ENCODE measurements around the gene SMG7.
A peak's percentile ranks its signal among the peaks of the same experiment; 100 is the strongest.

SMG7 gene

GRCh38 chr1:183470147-183470960 is 1.9 kb upstream of the SMG7 start:
- H3K4me3 ChIP-seq (ENCODE audit: low read depth, low read length): peak overlapping the region; percentile 91
- H3K27ac ChIP-seq (ENCODE audit: low read depth, low read length): no peak overlapping the region
- no peaks in the 10 kb centered on the region for H3K27me3 ChIP-seq (ENCODE audit: control insufficient read depth, insufficient read depth, low read length)
- no peaks in the 10 kb centered on the region for H3K9me3 ChIP-seq (ENCODE audit: control insufficient read depth, insufficient read depth, low read depth, low read length)
- H3K36me3 ChIP-seq (ENCODE audit: control insufficient read depth, insufficient read depth, low read length): no peaks in the 10 kb centered on the region
- H3K9ac ChIP-seq (ENCODE audit: low read length): peak overlapping the region; percentile 99
- peaks cover 23% of the 10 kb centered on the region for H3K4me1 ChIP-seq (ENCODE audit: control insufficient read depth, insufficient read depth, low read length)

GRCh38 chr1:183470961-183471742 is 1.1 kb upstream of the SMG7 start:
- Histone ChIP-seq H3K4me3 (ENCODE audit: low read depth, low read length) (peak overlapping the region; percentile 91), H3K4me1 (ENCODE audit: control insufficient read depth, insufficient read depth, low read length) (peaks cover 23% of the 10 kb centered on the region), H3K9ac (ENCODE audit: low read length) (peak overlapping the region; percentile 99), H3K36me3 (ENCODE audit: control insufficient read depth, insufficient read depth, low read length) (no peaks in the 10 kb centered on the region), H3K27ac (ENCODE audit: low read depth, low read length) (peak overlapping the region; percentile 98), H3K27me3 (ENCODE audit: control insufficient read depth, insufficient read depth, low read length) (no peaks in the 10 kb centered on the region), H3K9me3 (ENCODE audit: control insufficient read depth, insufficient read depth, low read depth, low read length) (no peaks in the 10 kb centered on the region)

GRCh38 chr1:183471743-183472487 is 384 bp upstream of the SMG7 start:
- H3K9me3 ChIP-seq (ENCODE audit: control insufficient read depth, insufficient read depth, low read depth, low read length): no peaks in the 10 kb centered on the region
- H3K9ac ChIP-seq (ENCODE audit: low read length): peak overlapping the region; percentile 99
- peak overlapping the region; percentile 98 for H3K27ac ChIP-seq (ENCODE audit: low read depth, low read length)
- H3K36me3 ChIP-seq (ENCODE audit: control insufficient read depth, insufficient read depth, low read length): no peaks in the 10 kb centered on the region
- H3K4me1 ChIP-seq (ENCODE audit: control insufficient read depth, insufficient read depth, low read length): peaks cover 19% of the 10 kb centered on the region
- H3K27me3 ChIP-seq (ENCODE audit: control insufficient read depth, insufficient read depth, low read length): no peaks in the 10 kb centered on the region
- H3K4me3 ChIP-seq (ENCODE audit: low read depth, low read length): peak overlapping the region; percentile 91

GRCh38 chr1:183473217-183473536 is 878 bp downstream of the SMG7 start:
- Histone ChIP-seq H3K27me3 (ENCODE audit: control insufficient read depth, insufficient read depth, low read length) (no peaks in the 10 kb centered on the region), H3K4me1 (ENCODE audit: control insufficient read depth, insufficient read depth, low read length) (peaks cover 20% of the 10 kb centered on the region), H3K9ac (ENCODE audit: low read length) (peak overlapping the region; percentile 95), H3K27ac (ENCODE audit: low read depth, low read length) (no peak overlapping the region), H3K36me3 (ENCODE audit: control insufficient read depth, insufficient read depth, low read length) (no peaks in the 10 kb centered on the region), H3K4me3 (ENCODE audit: low read depth, low read length) (peak overlapping the region; percentile 91), H3K9me3 (ENCODE audit: control insufficient read depth, insufficient read depth, low read depth, low read length) (no peaks in the 10 kb centered on the region)

- no peak overlapping the region for H3K4me3 ChIP-seq (ENCODE audit: low read depth, low read length)
- H3K36me3 ChIP-seq (ENCODE audit: control insufficient read depth, insufficient read depth, low read length): no peaks in the 10 kb centered on the region
- H3K4me1 ChIP-seq (ENCODE audit: control insufficient read depth, insufficient read depth, low read length): peaks cover 36% of the 10 kb centered on the region
- H3K9ac ChIP-seq (ENCODE audit: low read length): no peak overlapping the region
- H3K27me3 ChIP-seq (ENCODE audit: control insufficient read depth, insufficient read depth, low read length): no peaks in the 10 kb centered on the region
- H3K27ac ChIP-seq (ENCODE audit: low read depth, low read length): no peak overlapping the region
- no peaks in the 10 kb centered on the region for H3K9me3 ChIP-seq (ENCODE audit: control insufficient read depth, insufficient read depth, low read depth, low read length)
Observed at GRCh38 chr1:183476081-183476480, 3.8 kb downstream of the SMG7 start.

GRCh38 chr1:183477986-183478781 is 5.9 kb downstream of the SMG7 start:
- Histone ChIP-seq H3K4me3 (ENCODE audit: low read depth, low read length) (no peak overlapping the region), H3K36me3 (ENCODE audit: control insufficient read depth, insufficient read depth, low read length) (no peaks in the 10 kb centered on the region), H3K4me1 (ENCODE audit: control insufficient read depth, insufficient read depth, low read length) (peaks cover 42% of the 10 kb centered on the region), H3K9ac (ENCODE audit: low read length) (no peak overlapping the region), H3K9me3 (ENCODE audit: control insufficient read depth, insufficient read depth, low read depth, low read length) (no peaks in the 10 kb centered on the region), H3K27me3 (ENCODE audit: control insufficient read depth, insufficient read depth, low read length) (no peaks in the 10 kb centered on the region), H3K27ac (ENCODE audit: low read depth, low read length) (no peak overlapping the region)

GRCh38 chr1:183480971-183481441 is 8.7 kb downstream of the SMG7 start:
- Histone ChIP-seq H3K36me3 (ENCODE audit: control insufficient read depth, insufficient read depth, low read length) (no peaks in the 10 kb centered on the region), H3K9me3 (ENCODE audit: control insufficient read depth, insufficient read depth, low read depth, low read length) (no peaks in the 10 kb centered on the region), H3K4me3 (ENCODE audit: low read depth, low read length) (no peak overlapping the region), H3K27ac (ENCODE audit: low read depth, low read length) (no peak overlapping the region), H3K9ac (ENCODE audit: low read length) (no peak overlapping the region), H3K4me1 (ENCODE audit: control insufficient read depth, insufficient read depth, low read length) (peaks cover 42% of the 10 kb centered on the region), H3K27me3 (ENCODE audit: control insufficient read depth, insufficient read depth, low read length) (no peaks in the 10 kb centered on the region)

- Histone ChIP-seq H3K4me1 (ENCODE audit: control insufficient read depth, insufficient read depth, low read length) (peaks cover 39% of the 10 kb centered on the region), H3K36me3 (ENCODE audit: control insufficient read depth, insufficient read depth, low read length) (no peaks in the 10 kb centered on the region), H3K27ac (ENCODE audit: low read depth, low read length) (no peak overlapping the region), H3K27me3 (ENCODE audit: control insufficient read depth, insufficient read depth, low read length) (no peaks in the 10 kb centered on the region), H3K9ac (ENCODE audit: low read length) (no peak overlapping the region), H3K9me3 (ENCODE audit: control insufficient read depth, insufficient read depth, low read depth, low read length) (no peaks in the 10 kb centered on the region), H3K4me3 (ENCODE audit: low read depth, low read length) (no peak overlapping the region)
Observed at GRCh38 chr1:183483224-183483623, 10.9 kb downstream of the SMG7 start.

GRCh38 chr1:183484254-183484653 is 12.0 kb downstream of the SMG7 start:
- Histone ChIP-seq H3K27me3 (ENCODE audit: control insufficient read depth, insufficient read depth, low read length) (no peaks in the 10 kb centered on the region), H3K4me3 (ENCODE audit: low read depth, low read length) (no peak overlapping the region), H3K27ac (ENCODE audit: low read depth, low read length) (no peak overlapping the region), H3K4me1 (ENCODE audit: control insufficient read depth, insufficient read depth, low read length) (peaks cover 31% of the 10 kb centered on the region), H3K36me3 (ENCODE audit: control insufficient read depth, insufficient read depth, low read length) (no peaks in the 10 kb centered on the region), H3K9me3 (ENCODE audit: control insufficient read depth, insufficient read depth, low read depth, low read length) (no peaks in the 10 kb centered on the region), H3K9ac (ENCODE audit: low read length) (no peak overlapping the region)

GRCh38 chr1:183484851-183485250 is 12.6 kb downstream of the SMG7 start:
- Histone ChIP-seq H3K4me1 (ENCODE audit: control insufficient read depth, insufficient read depth, low read length) (peaks cover 27% of the 10 kb centered on the region), H3K9me3 (ENCODE audit: control insufficient read depth, insufficient read depth, low read depth, low read length) (no peaks in the 10 kb centered on the region), H3K4me3 (ENCODE audit: low read depth, low read length) (no peak overlapping the region), H3K36me3 (ENCODE audit: control insufficient read depth, insufficient read depth, low read length) (no peaks in the 10 kb centered on the region), H3K27ac (ENCODE audit: low read depth, low read length) (no peak overlapping the region), H3K27me3 (ENCODE audit: control insufficient read depth, insufficient read depth, low read length) (no peaks in the 10 kb centered on the region), H3K9ac (ENCODE audit: low read length) (peak overlapping the region; percentile 30)

Measured in HUES6 (cell line).